Endothelial cell (in vitro differentiated cells): Measurements from ENCODE around the gene C1QTNF3. TPM values are rescaled to one million over a fixed set of nuclear protein-coding genes. Genes with fewer than 3 reads are reported as not detected.

Source experiments
- DNase-seq: peaks from one replicate; pipeline ENCODE4 v3.0.0; 2021; ENCODE audit warnings: low spot score
- H3K27ac Mint-ChIP-seq: one replicate; pipeline ENCODE4 v1.8.0; 2021; ENCODE audit warnings: mixed read lengths, inconsistent platforms; ENCODE audit not compliant: unreplicated experiment
- H3K27me3 Mint-ChIP-seq: one replicate; pipeline ENCODE4 v1.8.0; 2021; ENCODE audit warnings: mild to moderate bottlenecking, moderate library complexity, mixed read lengths, inconsistent platforms; ENCODE audit not compliant: unreplicated experiment
- H3K36me3 Mint-ChIP-seq: one replicate; pipeline ENCODE4 v1.8.0; 2021; ENCODE audit warnings: mild to moderate bottlenecking, low read depth, mixed read lengths, inconsistent platforms; ENCODE audit not compliant: unreplicated experiment
- H3K4me1 Mint-ChIP-seq: one replicate; pipeline ENCODE4 v1.8.0; 2021; ENCODE audit warnings: mild to moderate bottlenecking, mixed read lengths, inconsistent platforms; ENCODE audit not compliant: unreplicated experiment
- H3K4me3 Mint-ChIP-seq: one replicate; pipeline ENCODE4 v1.8.0; 2021; ENCODE audit warnings: mild to moderate bottlenecking, mixed read lengths, inconsistent platforms; ENCODE audit not compliant: unreplicated experiment
- H3K9me3 Mint-ChIP-seq: one replicate; pipeline ENCODE4 v1.8.0; 2021; ENCODE audit warnings: mixed read lengths, inconsistent platforms; ENCODE audit not compliant: unreplicated experiment
- total RNA-seq: library from RNA; stranded (reverse); fragmentation: NEBNext Ultra II Directional; extraction: Animal tissue kit (Norgen Biotek cat#: 25700); gene quantifications from one replicate; pipeline ENCODE4 v1.2.1, GENCODE V29; 2021; ENCODE audit not compliant: unreplicated experiment
- TF ChIP-seq, protein P1 (sequence below): fragments of 200-600 bp; sonication (generic); IDR thresholded peaks from one replicate; pipeline ENCODE4 v1.5.0; 2021; ENCODE audit warnings: antibody characterized with exemption; ENCODE audit not compliant: unreplicated experiment

C1QTNF3 gene
- total RNA-seq, 1 donor from 2014 or later, result 2.1 TPM

- DNase-seq, result no peak
- H3K4me3 Mint-ChIP-seq, result no peak overlapping the region
- peaks cover 2% of the 10 kb centered on the region for H3K4me1 Mint-ChIP-seq
- H3K36me3 Mint-ChIP-seq, result no peaks in the 10 kb centered on the region
- H3K9me3 Mint-ChIP-seq, result no peaks in the 10 kb centered on the region
- no peak overlapping the region for H3K27ac Mint-ChIP-seq
- H3K27me3 Mint-ChIP-seq, result no peaks in the 10 kb centered on the region
- TF ChIP-seq, protein P1, sequence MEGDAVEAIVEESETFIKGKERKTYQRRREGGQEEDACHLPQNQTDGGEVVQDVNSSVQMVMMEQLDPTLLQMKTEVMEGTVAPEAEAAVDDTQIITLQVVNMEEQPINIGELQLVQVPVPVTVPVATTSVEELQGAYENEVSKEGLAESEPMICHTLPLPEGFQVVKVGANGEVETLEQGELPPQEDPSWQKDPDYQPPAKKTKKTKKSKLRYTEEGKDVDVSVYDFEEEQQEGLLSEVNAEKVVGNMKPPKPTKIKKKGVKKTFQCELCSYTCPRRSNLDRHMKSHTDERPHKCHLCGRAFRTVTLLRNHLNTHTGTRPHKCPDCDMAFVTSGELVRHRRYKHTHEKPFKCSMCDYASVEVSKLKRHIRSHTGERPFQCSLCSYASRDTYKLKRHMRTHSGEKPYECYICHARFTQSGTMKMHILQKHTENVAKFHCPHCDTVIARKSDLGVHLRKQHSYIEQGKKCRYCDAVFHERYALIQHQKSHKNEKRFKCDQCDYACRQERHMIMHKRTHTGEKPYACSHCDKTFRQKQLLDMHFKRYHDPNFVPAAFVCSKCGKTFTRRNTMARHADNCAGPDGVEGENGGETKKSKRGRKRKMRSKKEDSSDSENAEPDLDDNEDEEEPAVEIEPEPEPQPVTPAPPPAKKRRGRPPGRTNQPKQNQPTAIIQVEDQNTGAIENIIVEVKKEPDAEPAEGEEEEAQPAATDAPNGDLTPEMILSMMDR, result no peak
Measured at GRCh38 chr5:34016750-34017149, 26.3 kb downstream of the C1QTNF3 start.

- Mint-ChIP-seq H3K4me3 (no peak overlapping the region), H3K4me1 (no peaks in the 10 kb centered on the region), H3K9me3 (no peaks in the 10 kb centered on the region), H3K27ac (no peak overlapping the region), H3K36me3 (no peaks in the 10 kb centered on the region), H3K27me3 (no peaks in the 10 kb centered on the region)
- TF ChIP-seq, protein P1, result no peak
- DNase-seq, result no peak
Measured at GRCh38 chr5:34016222-34016621, 26.8 kb downstream of the C1QTNF3 start.

GRCh38 chr5:34015120-34015822 is 27.7 kb downstream of the C1QTNF3 start:
- no peak overlapping the region for H3K4me3 Mint-ChIP-seq
- H3K27me3 Mint-ChIP-seq, result no peaks in the 10 kb centered on the region
- H3K4me1 Mint-ChIP-seq, result no peaks in the 10 kb centered on the region
- no peak overlapping the region for H3K27ac Mint-ChIP-seq
- no peak for DNase-seq
- no peaks in the 10 kb centered on the region for H3K9me3 Mint-ChIP-seq
- TF ChIP-seq, protein P1, result no peak
- H3K36me3 Mint-ChIP-seq, result no peaks in the 10 kb centered on the region

DNA sequence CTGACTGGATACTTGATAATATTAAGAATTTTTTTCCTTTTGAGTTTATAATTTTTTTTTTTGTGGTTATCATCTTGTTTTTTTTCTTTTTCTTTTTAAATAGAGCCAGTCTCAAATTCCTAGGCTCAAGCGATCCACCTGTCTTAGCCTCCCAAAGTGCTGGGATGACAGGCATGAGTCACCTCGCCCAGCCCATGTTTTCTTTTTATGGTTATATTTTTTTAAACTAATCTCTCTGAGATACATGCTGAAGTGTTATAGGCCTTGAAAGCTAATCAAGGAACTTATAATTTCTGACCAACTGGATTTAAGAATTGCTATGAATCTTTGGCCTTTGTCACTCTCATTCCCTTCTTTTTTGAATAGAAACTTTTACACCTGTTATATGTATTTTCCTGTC is 28.4 kb downstream of the C1QTNF3 start:
- DNase-seq, result no peak
- TF ChIP-seq, protein P1, result no peak
- H3K27me3 Mint-ChIP-seq, result no peaks in the 10 kb centered on the region
- H3K4me3 Mint-ChIP-seq, result no peak overlapping the region
- no peaks in the 10 kb centered on the region for H3K36me3 Mint-ChIP-seq
- H3K9me3 Mint-ChIP-seq, result no peaks in the 10 kb centered on the region
- no peaks in the 10 kb centered on the region for H3K4me1 Mint-ChIP-seq
- no peak overlapping the region for H3K27ac Mint-ChIP-seq

DNA sequence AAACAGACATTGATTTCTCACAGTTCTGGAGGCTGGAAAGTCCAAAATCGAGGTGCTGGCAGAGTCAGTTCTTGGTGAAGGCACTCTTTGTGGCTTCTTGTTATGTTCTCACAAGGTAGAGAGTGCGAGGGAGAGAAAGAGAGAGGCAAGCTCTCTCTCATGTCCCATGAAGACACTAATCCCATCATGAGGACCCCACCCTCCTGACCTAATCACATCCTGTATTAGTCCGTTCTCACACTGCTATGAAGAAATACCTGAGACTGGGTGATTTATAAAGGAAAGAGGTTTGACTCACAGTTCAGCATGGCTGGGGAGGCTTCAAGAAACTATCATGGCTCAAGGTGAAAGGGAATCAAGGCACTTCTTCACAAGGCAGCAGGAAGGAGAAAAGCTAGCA is 29.5 kb downstream of the C1QTNF3 start:
- Mint-ChIP-seq H3K4me1 (peaks cover 6% of the 10 kb centered on the region), H3K4me3 (no peak overlapping the region)

More for the DNA sequence above, 29.5 kb downstream of the C1QTNF3 start:
- H3K36me3 Mint-ChIP-seq, result no peaks in the 10 kb centered on the region
- TF ChIP-seq, protein P1, result no peak
- H3K27me3 Mint-ChIP-seq, result no peaks in the 10 kb centered on the region
- no peak for DNase-seq
- no peak overlapping the region for H3K27ac Mint-ChIP-seq
- no peaks in the 10 kb centered on the region for H3K9me3 Mint-ChIP-seq
